Panc1 (cell line): ENCODE measurements around the gene CAMKMT. TPM values are rescaled to one million over a fixed set of nuclear protein-coding genes. Genes with fewer than 3 reads are reported as not detected.

Experiments used
- ATAC-seq: fragments of 200-7000 bp; cut with Tn5 transposase; 2 replicates; pipeline ENCODE4 v1.9.1; 2020; ENCODE audit warnings: mild to moderate bottlenecking, moderate library complexity
- BruUV-seq: library from RNA; stranded (reverse); fragments of 400-500 nt; replicated peaks from 2 replicates; lab custom pipeline; 2021; lab: Mats Ljungman, UMichigan
- CTCF ChIA-PET: fragments of 300-600 bp; sonication (Branson Sonifier 250); formaldehyde crosslinking; loops from one replicate; lab custom pipeline; 2022; ENCODE audit warnings: antibody characterized with exemption; lab: Charles Lee
- POLR2A ChIA-PET: fragments of 300-600 bp; sonication (Branson Sonifier 250); formaldehyde crosslinking; loops from one replicate; lab custom pipeline; 2022; ENCODE audit warnings: antibody characterized with exemption; lab: Charles Lee
- DNase-seq: peaks from one replicate; pipeline ENCODE4 v3.0.0-alpha.2; 2010; ENCODE audit warnings: low read depth, low spot score
- H3K27ac ChIP-seq: 2 replicates; pipeline ENCODE4 v1.5.1; 2011; ENCODE audit warnings: mild to moderate bottlenecking, low read length, inconsistent platforms
- H3K27me3 ChIP-seq: fragments of 200-500 bp; sonication (Bioruptor generic); 2 replicates; pipeline ENCODE4 v1.6.0; 2014; ENCODE audit warnings: low read length, inconsistent platforms; ENCODE audit not compliant: control insufficient read depth, insufficient read depth
- H3K36me3 ChIP-seq: fragments of 200-500 bp; sonication (Bioruptor generic); 2 replicates; pipeline ENCODE4 v1.5.1; 2014; ENCODE audit warnings: inconsistent platforms, mild to moderate bottlenecking, low read length, moderate library complexity; ENCODE audit not compliant: control insufficient read depth, insufficient read depth
- H3K4me1 ChIP-seq: 2 replicates; pipeline ENCODE4 v1.5.1; 2011; ENCODE audit warnings: inconsistent platforms, mild to moderate bottlenecking, low read length, moderate library complexity; ENCODE audit not compliant: control insufficient read depth, insufficient read depth
- H3K4me3 ChIP-seq, 2 experiments: 2 replicates each; pipeline ENCODE4 v1.5.1; 2011 to 2012; ENCODE audit warnings: low read depth in 2 of 2, low read length in 2 of 2, mild to moderate bottlenecking in 2 of 2, inconsistent platforms in 1 of 2, moderate library complexity in 1 of 2
- H3K9me3 ChIP-seq: fragments of 200-500 bp; sonication (Bioruptor generic); 2 replicates; pipeline ENCODE4 v1.5.1; 2014; ENCODE audit warnings: low read depth, mild to moderate bottlenecking, inconsistent platforms, low read length, moderate library complexity; ENCODE audit not compliant: control insufficient read depth, insufficient read depth
- CTCF ChIP-seq: fragments of 450-650 bp; IDR thresholded peaks from 2 replicates; pipeline ENCODE4 v1.5.1; 2017; ENCODE audit warnings: mild to moderate bottlenecking
- POLR2AphosphoS5 ChIP-seq: IDR thresholded peaks from 2 replicates; pipeline ENCODE4 v1.6.1; 2012; ENCODE audit warnings: mild to moderate bottlenecking, low read depth, low read length, moderate library complexity
- REST ChIP-seq, 2 experiments: IDR thresholded peaks; 2 replicates each; pipeline ENCODE4 v1.6.1; 2011 to 2012; ENCODE audit warnings: low read depth in 2 of 2, control low read depth in 1 of 2, low read length in 1 of 2, mild to moderate bottlenecking in 1 of 2, moderate library complexity in 1 of 2; ENCODE audit not compliant: insufficient read depth in 1 of 2
- SIN3A ChIP-seq: IDR thresholded peaks from 2 replicates; pipeline ENCODE4 v1.6.1; 2012; ENCODE audit warnings: low read depth, mild to moderate bottlenecking, low read length, moderate library complexity, borderline replicate concordance; ENCODE audit not compliant: insufficient read depth
- TCF7L2 ChIP-seq: IDR thresholded peaks from 2 replicates; pipeline ENCODE4 v1.6.1; 2011; ENCODE audit warnings: mild to moderate bottlenecking, low read depth, low read length, inconsistent platforms
- in situ Hi-C: cut with HindIII; loops from 2 replicates; pipeline ENCODE4 v1.10.0; 2016; ENCODE audit warnings: low sequenced_read_pairs, low pct_unique_long_range_greater_than_20kb
- intact Hi-C: fragments of 100-400 bp; cut with micrococcal nuclease; formaldehyde crosslinking; loops from one replicate; pipeline ENCODE4 v1.10.0; 2022; ENCODE audit not compliant: unreplicated experiment
- total RNA-seq: library from RNA; stranded (reverse); gene quantifications from one replicate; pipeline ENCODE4 v1.2.1, GENCODE V29; 2021; ENCODE audit not compliant: unreplicated experiment

Gene CAMKMT
- total RNA-seq, 1 experiment from 2014 or later = 12.6 TPM

GRCh38 chr2:44553456-44553855 lies 191.7 kb downstream of the CAMKMT start:
- Histone ChIP-seq H3K36me3 (no peaks in the 10 kb centered on the region), H3K27ac (no peak overlapping the region), H3K27me3 (no peaks in the 10 kb centered on the region), H3K4me1 (peaks cover 13% of the 10 kb centered on the region), H3K9me3 (no peaks in the 10 kb centered on the region), H3K4me3 (no peak overlapping the region)
- no peak for DNase-seq
- in situ Hi-C loops = no loop called here
- intact Hi-C loops = no loop called here
- TF ChIP-seq SIN3A (no peak), TCF7L2 (no peak)
- POLR2A ChIA-PET = no interaction called here
- peak; percentile 56; the same call in 1 of the 2 replicates for ATAC-seq
- BruUV-seq = no TSS peak
- CTCF ChIA-PET = interaction anchor here (0.6 kb wide), 1 partner anchor 63 kb away, joined by 6 read pairs; no protein-coding TSS in a partner anchor

- CTCF ChIA-PET = no interaction called here
- TF ChIP-seq SIN3A = no peak
- TF ChIP-seq CTCF = no peak
- no peak for TF ChIP-seq REST (IDR thresholded peaks at IDR 0.05; ENCODE audit: insufficient read depth in 1 of 2, low read depth in 2 of 2, low read length in 1 of 2)
- TF ChIP-seq TCF7L2 = no peak
- no peak for TF ChIP-seq POLR2AphosphoS5
These were observed 194.0 kb downstream of the CAMKMT start for GRCh38 chr2:44555700-44556099.

GRCh38 chr2:44559108-44559507 lies 197.4 kb downstream of the CAMKMT start:
- intact Hi-C loops = no loop called here
- TF ChIP-seq POLR2AphosphoS5 = no peak
- TF ChIP-seq SIN3A = no peak
- TF ChIP-seq REST (IDR thresholded peaks at IDR 0.05; ENCODE audit: insufficient read depth in 1 of 2, low read depth in 2 of 2, low read length in 1 of 2) = no peak
- no peak for TF ChIP-seq TCF7L2
- H3K9me3 ChIP-seq = no peaks in the 10 kb centered on the region
- H3K4me1 ChIP-seq = no peaks in the 10 kb centered on the region
- no peak overlapping the region for H3K27ac ChIP-seq
- in situ Hi-C loops = no loop called here
- no peaks in the 10 kb centered on the region for H3K36me3 ChIP-seq
- ChIA-PET CTCF (no interaction called here), POLR2A (no interaction called here)
- no peaks in the 10 kb centered on the region for H3K27me3 ChIP-seq
- ATAC-seq = no peak
- no TSS peak for BruUV-seq
- H3K4me3 ChIP-seq = no peak overlapping the region
- no peak for DNase-seq

More at GRCh38 chr2:44555700-44556099, 194.0 kb downstream of the CAMKMT start:
- Histone ChIP-seq H3K27ac (no peak overlapping the region), H3K27me3 (no peaks in the 10 kb centered on the region), H3K4me3 (no peak overlapping the region), H3K9me3 (no peaks in the 10 kb centered on the region), H3K36me3 (no peaks in the 10 kb centered on the region), H3K4me1 (no peaks in the 10 kb centered on the region)
- in situ Hi-C loops (no loop called here), intact Hi-C loops (no loop called here)
- ATAC-seq (no peak), DNase-seq (no peak)
- no TSS peak for BruUV-seq
- POLR2A ChIA-PET = no interaction called here
